Measurements from ENCODE around the gene CHMP1B.

The CHMP1B gene

GRCh38 chr18:11851146-11851805, at the start of gene CHMP1B:
Gene CHMP1B, plus strand, starts transcription at chr18:11851413. Its CDS starts 99 bp downstream, at chr18:11851512.
- peak; percentile 99 for DNase-seq (ENCODE audit: low spot score)

GRCh38 chr18:11801573-11801972, 49.6 kb upstream of the CHMP1B start:
- DNase-seq (ENCODE audit: low spot score), result no peak

- DNase-seq (ENCODE audit: low spot score), result no peak
These were observed 49.1 kb upstream of the CHMP1B start for GRCh38 chr18:11802158-11802557.

GRCh38 chr18:11802586-11802985, 48.6 kb upstream of the CHMP1B start:
- DNase-seq (ENCODE audit: low spot score), result no peak

GRCh38 chr18:11807233-11807632, 44.0 kb upstream of the CHMP1B start:
- DNase-seq (ENCODE audit: low spot score), result no peak

- no peak for DNase-seq (ENCODE audit: low spot score)
These were observed 43.0 kb upstream of the CHMP1B start for GRCh38 chr18:11808001-11808855.

- DNase-seq (ENCODE audit: low spot score), result no peak
These were observed 41.3 kb upstream of the CHMP1B start for GRCh38 chr18:11809895-11810294.

- DNase-seq (ENCODE audit: low spot score), result no peak
These were observed 40.8 kb upstream of the CHMP1B start for GRCh38 chr18:11810379-11810778.

- no peak for DNase-seq (ENCODE audit: low spot score)
These were observed 40.2 kb upstream of the CHMP1B start for GRCh38 chr18:11811009-11811408.

GRCh38 chr18:11817229-11817628, 34.0 kb upstream of the CHMP1B start:
- DNase-seq (ENCODE audit: low spot score), result no peak

GRCh38 chr18:11818486-11819203, 32.6 kb upstream of the CHMP1B start:
- DNase-seq (ENCODE audit: low spot score), result no peak

GRCh38 chr18:11819938-11820337, 31.3 kb upstream of the CHMP1B start:
- DNase-seq (ENCODE audit: low spot score), result no peak

- DNase-seq (ENCODE audit: low spot score), result no peak
These were observed 30.5 kb upstream of the CHMP1B start for GRCh38 chr18:11820697-11821096.

GRCh38 chr18:11821208-11821607, 30.0 kb upstream of the CHMP1B start:
- DNase-seq (ENCODE audit: low spot score), result no peak

- DNase-seq (ENCODE audit: low spot score), result no peak
These were observed 29.5 kb upstream of the CHMP1B start for GRCh38 chr18:11821643-11822237.

- DNase-seq (ENCODE audit: low spot score), result no peak
These were observed 27.7 kb upstream of the CHMP1B start for GRCh38 chr18:11823545-11823944.

GRCh38 chr18:11826836-11827235, 24.4 kb upstream of the CHMP1B start:
- DNase-seq (ENCODE audit: low spot score), result no peak

- no peak for DNase-seq (ENCODE audit: low spot score)
These were observed 22.3 kb upstream of the CHMP1B start for GRCh38 chr18:11828786-11829432.

- no peak for DNase-seq (ENCODE audit: low spot score)
These were observed 20.6 kb upstream of the CHMP1B start for GRCh38 chr18:11830585-11830984.

- no peak for DNase-seq (ENCODE audit: low spot score)
These were observed 19.3 kb upstream of the CHMP1B start for GRCh38 chr18:11831921-11832320.

- no peak for DNase-seq (ENCODE audit: low spot score)
These were observed 16.4 kb upstream of the CHMP1B start for GRCh38 chr18:11834772-11835171.

GRCh38 chr18:11839556-11839955, 11.7 kb upstream of the CHMP1B start:
- DNase-seq (ENCODE audit: low spot score), result no peak

Measured in D341Med (cell line).